RWPE2 (cell line): ENCODE results near the gene NAA15.
"Not testable (repeated sequence)": the region's sequence is repeated elsewhere in the genome, so short reads cannot be mapped to it uniquely, and the experiment has no call there.

ENCODE experiments used
- ATAC-seq: fragments of 200-7000 bp; cut with Tn5 transposase; 3 replicates; pipeline ENCODE4 v1.9.1; 2021; ENCODE audit warnings: low read depth
- DNase-seq: peaks from one replicate; pipeline ENCODE4 v3.0.0-alpha.2; 2020; ENCODE audit warnings: low spot score
- H3K27ac ChIP-seq: fragments of 450-650 bp; 2 replicates; pipeline ENCODE4 v1.5.1; 2017; ENCODE audit warnings: mild to moderate bottlenecking; ENCODE audit not compliant: poor library complexity, severe bottlenecking
- H3K27me3 ChIP-seq: fragments of 250-450 bp; sonication (Bioruptor Pico); 2 replicates; pipeline ENCODE4 v1.5.1; 2021; ENCODE audit warnings: mild to moderate bottlenecking, moderate library complexity; ENCODE audit not compliant: insufficient read depth, poor library complexity, severe bottlenecking
- H3K36me3 ChIP-seq: fragments of 250-450 bp; sonication (Bioruptor Pico); 2 replicates; pipeline ENCODE4 v1.5.1; 2020; ENCODE audit warnings: low read depth, mild to moderate bottlenecking, moderate library complexity
- H3K4me1 ChIP-seq: fragments of 250-450 bp; sonication (Bioruptor Pico); 2 replicates; pipeline ENCODE4 v1.5.1; 2021; ENCODE audit warnings: mild to moderate bottlenecking, moderate library complexity; ENCODE audit not compliant: insufficient read depth, poor library complexity, severe bottlenecking
- H3K4me3 ChIP-seq: fragments of 250-450 bp; sonication (Bioruptor Pico); 2 replicates; pipeline ENCODE4 v1.5.1; 2021; ENCODE audit warnings: mild to moderate bottlenecking, moderate library complexity; ENCODE audit not compliant: severe bottlenecking
- H3K9me3 ChIP-seq: fragments of 250-450 bp; sonication (Bioruptor Pico); 2 replicates; pipeline ENCODE4 v1.5.1; 2021; ENCODE audit warnings: mild to moderate bottlenecking, moderate library complexity; ENCODE audit not compliant: severe bottlenecking
- TF ChIP-seq, protein P1 (sequence below): fragments of 450-650 bp; IDR thresholded peaks from one replicate; pipeline ENCODE4 v1.5.1; 2017; ENCODE audit warnings: mild to moderate bottlenecking, moderate library complexity; ENCODE audit not compliant: poor library complexity, severe bottlenecking

The NAA15 gene

GRCh38 chr4:139401368-139401767 is 100.1 kb downstream of the NAA15 start:
- no peak overlapping the region for H3K4me3 ChIP-seq
- no peaks in the 10 kb centered on the region for H3K9me3 ChIP-seq
- no peak overlapping the region for H3K27ac ChIP-seq
- TF ChIP-seq, protein P1, sequence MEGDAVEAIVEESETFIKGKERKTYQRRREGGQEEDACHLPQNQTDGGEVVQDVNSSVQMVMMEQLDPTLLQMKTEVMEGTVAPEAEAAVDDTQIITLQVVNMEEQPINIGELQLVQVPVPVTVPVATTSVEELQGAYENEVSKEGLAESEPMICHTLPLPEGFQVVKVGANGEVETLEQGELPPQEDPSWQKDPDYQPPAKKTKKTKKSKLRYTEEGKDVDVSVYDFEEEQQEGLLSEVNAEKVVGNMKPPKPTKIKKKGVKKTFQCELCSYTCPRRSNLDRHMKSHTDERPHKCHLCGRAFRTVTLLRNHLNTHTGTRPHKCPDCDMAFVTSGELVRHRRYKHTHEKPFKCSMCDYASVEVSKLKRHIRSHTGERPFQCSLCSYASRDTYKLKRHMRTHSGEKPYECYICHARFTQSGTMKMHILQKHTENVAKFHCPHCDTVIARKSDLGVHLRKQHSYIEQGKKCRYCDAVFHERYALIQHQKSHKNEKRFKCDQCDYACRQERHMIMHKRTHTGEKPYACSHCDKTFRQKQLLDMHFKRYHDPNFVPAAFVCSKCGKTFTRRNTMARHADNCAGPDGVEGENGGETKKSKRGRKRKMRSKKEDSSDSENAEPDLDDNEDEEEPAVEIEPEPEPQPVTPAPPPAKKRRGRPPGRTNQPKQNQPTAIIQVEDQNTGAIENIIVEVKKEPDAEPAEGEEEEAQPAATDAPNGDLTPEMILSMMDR = no peak
- DNase-seq = no peak
- H3K4me1 ChIP-seq = no peaks in the 10 kb centered on the region
- ATAC-seq = peak; percentile 28; the same call in 1 of the 3 replicates
- peaks cover 17% of the 10 kb centered on the region for H3K36me3 ChIP-seq
- no peaks in the 10 kb centered on the region for H3K27me3 ChIP-seq

GRCh38 chr4:139402436-139402835 is 101.1 kb downstream of the NAA15 start:
- TF ChIP-seq, protein P1 = no peak
- H3K9me3 ChIP-seq = no peaks in the 10 kb centered on the region
- peaks cover 17% of the 10 kb centered on the region for H3K36me3 ChIP-seq
- no peak overlapping the region for H3K4me3 ChIP-seq
- DNase-seq (no peak), ATAC-seq (no peak)
- H3K4me1 ChIP-seq = no peaks in the 10 kb centered on the region
- no peaks in the 10 kb centered on the region for H3K27me3 ChIP-seq
- no peak overlapping the region for H3K27ac ChIP-seq

- no peak overlapping the region for H3K4me3 ChIP-seq
- ATAC-seq (no peak; the same call in 2 of the 3 replicates), DNase-seq (no peak)
- TF ChIP-seq, protein P1 = peak; percentile 40
- H3K36me3 ChIP-seq = peaks cover 10% of the 10 kb centered on the region
- H3K27me3 ChIP-seq = no peaks in the 10 kb centered on the region
- H3K4me1 ChIP-seq = no peaks in the 10 kb centered on the region
- no peaks in the 10 kb centered on the region for H3K9me3 ChIP-seq
- H3K27ac ChIP-seq = no peak overlapping the region
Measured at GRCh38 chr4:139403462-139403861, 102.2 kb downstream of the NAA15 start.

DNA sequence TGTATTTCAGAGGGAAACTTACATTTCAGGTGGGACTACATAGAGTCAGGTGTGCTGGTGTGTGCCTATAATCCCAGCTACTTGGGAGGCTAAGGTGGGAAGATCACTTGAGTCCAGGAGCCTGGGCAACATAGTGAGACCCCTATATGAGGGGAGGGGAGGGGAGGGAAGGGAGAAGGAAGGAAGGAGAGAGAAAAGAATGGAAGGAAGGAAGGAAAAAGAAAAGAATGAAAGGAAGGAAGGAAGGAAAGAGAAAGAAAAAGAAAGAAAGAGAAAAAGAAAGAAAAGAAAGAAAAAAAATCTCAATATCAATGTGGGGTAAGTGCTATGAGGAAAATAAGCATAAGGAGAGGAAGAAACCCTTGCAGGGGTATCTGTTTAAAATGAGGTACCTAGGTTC is 109.0 kb downstream of the NAA15 start:
- Histone ChIP-seq H3K9me3 (no peaks in the 10 kb centered on the region), H3K36me3 (peaks cover 7% of the 10 kb centered on the region), H3K27me3 (no peaks in the 10 kb centered on the region), H3K4me1 (no peaks in the 10 kb centered on the region), H3K4me3 (no peak overlapping the region), H3K27ac (no peak overlapping the region)
- ATAC-seq (no peak), DNase-seq (no peak)
- TF ChIP-seq, protein P1 = no peak

DNA sequence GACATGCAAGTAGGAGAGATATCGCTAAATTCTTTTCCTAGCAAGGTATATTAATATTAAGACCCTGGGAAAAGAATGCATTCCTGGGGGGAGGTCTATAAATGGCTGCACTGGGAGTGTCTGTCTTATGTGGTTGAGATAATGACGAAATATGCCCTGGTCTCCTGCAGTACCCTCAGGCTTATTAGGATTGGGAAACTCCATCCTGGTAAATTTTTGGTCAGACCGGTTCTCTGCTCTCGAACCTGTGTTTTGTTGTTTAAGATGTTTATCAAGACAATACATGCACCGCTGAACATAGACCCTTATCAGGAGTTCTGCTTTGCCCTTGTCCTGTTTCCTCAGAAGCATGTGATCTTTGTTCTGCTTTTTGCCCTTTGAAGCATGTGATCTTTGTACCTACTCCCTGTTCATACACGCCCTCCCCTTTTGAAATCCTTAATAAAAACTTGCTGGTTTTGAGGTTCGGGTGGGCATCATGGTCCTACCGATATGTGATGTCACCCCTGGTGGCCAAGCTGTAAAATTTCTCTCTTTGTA is 113.4 kb downstream of the NAA15 start:
- ATAC-seq, DNase-seq: not testable (repeated sequence)

More for the DNA sequence above, 113.4 kb downstream of the NAA15 start:
- not testable (repeated sequence) for H3K27ac ChIP-seq, H3K4me3 ChIP-seq, H3K36me3 ChIP-seq, H3K27me3 ChIP-seq, H3K9me3 ChIP-seq
- peaks cover 12% of the 10 kb centered on the region for H3K4me1 ChIP-seq
